AG08395 (cell line): ENCODE results near the gene LRRC32.
"Not testable (repeated sequence)": the region's sequence is repeated elsewhere in the genome, so short reads cannot be mapped to it uniquely, and the experiment has no call there.

Experiments
- DNase-seq: peaks from one replicate; pipeline ENCODE4 v3.0.0; 2012; ENCODE audit warnings: mixed read lengths, low spot score

Gene LRRC32

GRCh38 chr11:76610371-76610770 lies 60.2 kb downstream of the LRRC32 start:
- no peak for DNase-seq

- peak; percentile 54 for DNase-seq
Measured at GRCh38 chr11:76609736-76610370, 60.7 kb downstream of the LRRC32 start.

GRCh38 chr11:76608879-76609460 lies 61.6 kb downstream of the LRRC32 start:
- not testable (repeated sequence) for DNase-seq

- DNase-seq: not testable (repeated sequence)
Measured at GRCh38 chr11:76608228-76608627, 62.3 kb downstream of the LRRC32 start.
